GM12872 (cell line): ENCODE results near the gene ATRIP.

Experiments used
- TF ChIP-seq, protein P1 (sequence below): IDR thresholded peaks from 3 replicates; pipeline ENCODE4 v1.5.1; 2011; ENCODE audit warnings: low read depth, mild to moderate bottlenecking, low read length, moderate library complexity; ENCODE audit not compliant: insufficient read depth

The ATRIP gene

GRCh38 chr3:48417529-48418108 lies 28.9 kb upstream of the ATRIP start:
- TF ChIP-seq, protein P1, sequence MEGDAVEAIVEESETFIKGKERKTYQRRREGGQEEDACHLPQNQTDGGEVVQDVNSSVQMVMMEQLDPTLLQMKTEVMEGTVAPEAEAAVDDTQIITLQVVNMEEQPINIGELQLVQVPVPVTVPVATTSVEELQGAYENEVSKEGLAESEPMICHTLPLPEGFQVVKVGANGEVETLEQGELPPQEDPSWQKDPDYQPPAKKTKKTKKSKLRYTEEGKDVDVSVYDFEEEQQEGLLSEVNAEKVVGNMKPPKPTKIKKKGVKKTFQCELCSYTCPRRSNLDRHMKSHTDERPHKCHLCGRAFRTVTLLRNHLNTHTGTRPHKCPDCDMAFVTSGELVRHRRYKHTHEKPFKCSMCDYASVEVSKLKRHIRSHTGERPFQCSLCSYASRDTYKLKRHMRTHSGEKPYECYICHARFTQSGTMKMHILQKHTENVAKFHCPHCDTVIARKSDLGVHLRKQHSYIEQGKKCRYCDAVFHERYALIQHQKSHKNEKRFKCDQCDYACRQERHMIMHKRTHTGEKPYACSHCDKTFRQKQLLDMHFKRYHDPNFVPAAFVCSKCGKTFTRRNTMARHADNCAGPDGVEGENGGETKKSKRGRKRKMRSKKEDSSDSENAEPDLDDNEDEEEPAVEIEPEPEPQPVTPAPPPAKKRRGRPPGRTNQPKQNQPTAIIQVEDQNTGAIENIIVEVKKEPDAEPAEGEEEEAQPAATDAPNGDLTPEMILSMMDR = no peak

- TF ChIP-seq, protein P1 = no peak
Observed at GRCh38 chr3:48418140-48418539, 28.4 kb upstream of the ATRIP start.

GRCh38 chr3:48418651-48419050 lies 27.9 kb upstream of the ATRIP start:
- TF ChIP-seq, protein P1 = no peak

GRCh38 chr3:48419149-48419548 lies 27.4 kb upstream of the ATRIP start:
- TF ChIP-seq, protein P1 = no peak

GRCh38 chr3:48419597-48419996 lies 26.9 kb upstream of the ATRIP start:
- TF ChIP-seq, protein P1 = no peak

GRCh38 chr3:48420561-48420960 lies 26.0 kb upstream of the ATRIP start:
- TF ChIP-seq, protein P1 = no peak

GRCh38 chr3:48422272-48422671 lies 24.3 kb upstream of the ATRIP start:
- TF ChIP-seq, protein P1 = peak; percentile 28; the same call in 2 of the 3 replicates
